PC-9 (cell line): Measurements from ENCODE around the gene INO80D.

ENCODE experiments used
- EZH2 ChIP-seq: fragments of 200-600 bp; sonication (generic); IDR thresholded peaks from 2 replicates; pipeline ENCODE4 v1.8.0; 2017; ENCODE audit warnings: antibody characterized with exemption, low read depth
- TF ChIP-seq, protein P1 (sequence below): fragments of 200-600 bp; sonication (generic); conservative IDR thresholded peaks from 2 replicates; pipeline ENCODE4 v1.6.1; 2017; ENCODE audit warnings: mixed run types, antibody characterized with exemption, mild to moderate bottlenecking, moderate library complexity

DNA sequence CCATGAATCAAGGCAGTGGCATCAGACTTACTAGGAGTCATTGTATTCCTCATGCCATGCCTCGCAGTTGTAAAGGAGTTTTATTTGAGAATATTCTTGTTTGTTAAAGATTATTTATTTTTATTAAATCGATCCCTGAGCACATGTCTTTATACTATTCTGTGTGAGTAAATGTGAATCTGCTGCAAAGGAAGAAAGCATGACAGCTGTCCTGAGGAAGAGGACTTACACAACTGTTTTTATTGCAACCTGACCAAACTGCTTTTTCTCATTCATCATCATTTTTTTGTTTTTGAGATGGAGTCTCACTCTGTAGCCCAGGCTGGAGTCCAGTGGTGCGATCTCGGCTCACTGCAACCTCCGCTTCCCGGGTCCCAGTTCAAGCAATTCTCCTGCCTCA lies 34.1 kb downstream of the INO80D start:
- TF ChIP-seq, protein P1, sequence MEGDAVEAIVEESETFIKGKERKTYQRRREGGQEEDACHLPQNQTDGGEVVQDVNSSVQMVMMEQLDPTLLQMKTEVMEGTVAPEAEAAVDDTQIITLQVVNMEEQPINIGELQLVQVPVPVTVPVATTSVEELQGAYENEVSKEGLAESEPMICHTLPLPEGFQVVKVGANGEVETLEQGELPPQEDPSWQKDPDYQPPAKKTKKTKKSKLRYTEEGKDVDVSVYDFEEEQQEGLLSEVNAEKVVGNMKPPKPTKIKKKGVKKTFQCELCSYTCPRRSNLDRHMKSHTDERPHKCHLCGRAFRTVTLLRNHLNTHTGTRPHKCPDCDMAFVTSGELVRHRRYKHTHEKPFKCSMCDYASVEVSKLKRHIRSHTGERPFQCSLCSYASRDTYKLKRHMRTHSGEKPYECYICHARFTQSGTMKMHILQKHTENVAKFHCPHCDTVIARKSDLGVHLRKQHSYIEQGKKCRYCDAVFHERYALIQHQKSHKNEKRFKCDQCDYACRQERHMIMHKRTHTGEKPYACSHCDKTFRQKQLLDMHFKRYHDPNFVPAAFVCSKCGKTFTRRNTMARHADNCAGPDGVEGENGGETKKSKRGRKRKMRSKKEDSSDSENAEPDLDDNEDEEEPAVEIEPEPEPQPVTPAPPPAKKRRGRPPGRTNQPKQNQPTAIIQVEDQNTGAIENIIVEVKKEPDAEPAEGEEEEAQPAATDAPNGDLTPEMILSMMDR: no peak
- no peak for TF ChIP-seq EZH2
